ENCODE data around the gene NEU2.
"Not testable (repeated sequence)": the region's sequence is repeated elsewhere in the genome, so short reads cannot be mapped to it uniquely, and the experiment has no call there.

NEU2 gene

DNA sequence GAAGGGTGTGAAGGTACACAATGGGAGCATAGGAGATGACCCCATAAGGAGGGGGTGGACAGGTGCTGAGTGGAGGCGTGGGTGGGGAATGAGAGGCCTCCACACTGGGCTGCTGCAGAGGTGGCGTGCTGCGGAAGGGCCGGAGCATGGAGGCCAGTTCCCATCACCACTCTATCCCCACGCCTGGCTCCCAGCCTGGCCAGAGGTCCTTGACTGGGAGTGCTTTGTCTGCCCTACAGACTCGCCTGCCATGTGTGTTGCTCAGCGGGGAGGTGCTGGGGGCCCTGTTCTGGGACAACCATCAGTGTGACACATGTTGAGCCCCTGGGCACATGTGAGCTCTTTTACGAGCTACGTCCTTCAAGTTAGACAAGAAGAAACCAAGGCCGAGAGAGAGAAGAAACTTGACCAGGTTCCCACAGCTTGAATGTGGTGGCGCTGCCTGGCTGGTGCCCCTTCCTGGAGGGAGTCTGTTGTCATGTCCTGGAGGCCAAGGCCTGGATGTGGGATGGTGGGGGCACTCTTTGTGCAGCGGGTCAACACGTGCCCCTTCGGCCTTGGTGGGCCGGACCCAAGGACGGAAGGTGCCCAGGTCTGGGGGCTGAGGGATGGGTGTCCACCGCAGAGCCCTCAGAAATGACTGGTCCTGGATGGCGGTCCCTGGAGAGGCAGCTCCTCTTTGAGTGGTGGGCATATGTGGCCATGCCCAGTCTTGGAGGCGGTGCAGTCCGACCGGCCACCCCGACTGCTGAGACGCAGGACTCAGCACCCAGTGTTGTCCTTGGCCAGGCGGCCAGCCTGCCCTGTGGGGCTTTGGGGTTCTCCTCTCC, 26.5 kb downstream of the NEU2 start:
- no peak for DNase-seq

GRCh38 chr2:233059547-233059796, 27.0 kb downstream of the NEU2 start:
- no peak for DNase-seq

DNA sequence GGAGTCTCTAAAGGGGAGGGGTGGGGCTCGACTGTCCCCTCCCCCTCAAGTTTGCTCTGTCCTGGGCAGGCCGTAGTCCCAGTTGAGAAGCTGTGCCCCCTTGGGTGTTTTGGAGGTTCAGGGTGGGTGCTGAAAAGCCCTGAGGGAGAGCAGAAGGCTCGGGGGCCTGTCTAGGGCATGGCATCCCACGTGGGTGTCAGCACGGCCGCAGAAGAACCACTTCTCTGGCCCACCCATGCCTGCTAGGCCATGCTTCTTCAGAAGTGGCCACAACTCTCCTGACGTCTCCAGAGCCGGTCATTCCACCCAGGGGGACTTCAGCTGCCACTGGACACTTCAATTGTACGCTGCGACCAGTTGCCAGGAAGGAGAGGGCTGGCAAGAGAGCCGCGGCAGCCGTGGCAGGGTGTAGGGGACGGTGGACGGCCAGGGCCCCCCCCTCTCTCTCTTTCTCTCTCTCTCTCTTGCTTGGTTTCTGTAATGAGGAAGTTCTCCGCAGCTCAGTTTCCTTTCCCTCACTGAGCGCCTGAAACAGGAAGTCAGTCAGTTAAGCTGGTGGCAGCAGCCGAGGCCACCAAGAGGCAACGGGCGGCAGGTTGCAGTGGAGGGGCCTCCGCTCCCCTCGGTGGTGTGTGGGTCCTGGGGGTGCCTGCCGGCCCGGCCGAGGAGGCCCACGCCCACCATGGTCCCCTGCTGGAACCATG, 27.5 kb downstream of the NEU2 start, which contains the start of gene INPP5D:
TSS of gene INPP5D (plus strand) at position 546 of the 704 bp plus-strand sequence. CDS start at position 683, 137 bp downstream.
- no peak for DNase-seq

- no peak for DNase-seq
Observed at GRCh38 chr2:233060501-233060979, 28.1 kb downstream of the NEU2 start.

GRCh38 chr2:233060980-233061590, 28.6 kb downstream of the NEU2 start:
- DNase-seq = no peak

GRCh38 chr2:233061591-233062450, 29.3 kb downstream of the NEU2 start:
- no peak for DNase-seq

GRCh38 chr2:233062451-233062850, 30.0 kb downstream of the NEU2 start:
- no peak for DNase-seq

- DNase-seq = no peak
Observed at GRCh38 chr2:233062946-233063268, 30.4 kb downstream of the NEU2 start.

- no peak for DNase-seq
Observed at GRCh38 chr2:233063269-233063975, 30.9 kb downstream of the NEU2 start.

- no peak for DNase-seq
Observed at GRCh38 chr2:233063976-233064411, 31.5 kb downstream of the NEU2 start.

DNA sequence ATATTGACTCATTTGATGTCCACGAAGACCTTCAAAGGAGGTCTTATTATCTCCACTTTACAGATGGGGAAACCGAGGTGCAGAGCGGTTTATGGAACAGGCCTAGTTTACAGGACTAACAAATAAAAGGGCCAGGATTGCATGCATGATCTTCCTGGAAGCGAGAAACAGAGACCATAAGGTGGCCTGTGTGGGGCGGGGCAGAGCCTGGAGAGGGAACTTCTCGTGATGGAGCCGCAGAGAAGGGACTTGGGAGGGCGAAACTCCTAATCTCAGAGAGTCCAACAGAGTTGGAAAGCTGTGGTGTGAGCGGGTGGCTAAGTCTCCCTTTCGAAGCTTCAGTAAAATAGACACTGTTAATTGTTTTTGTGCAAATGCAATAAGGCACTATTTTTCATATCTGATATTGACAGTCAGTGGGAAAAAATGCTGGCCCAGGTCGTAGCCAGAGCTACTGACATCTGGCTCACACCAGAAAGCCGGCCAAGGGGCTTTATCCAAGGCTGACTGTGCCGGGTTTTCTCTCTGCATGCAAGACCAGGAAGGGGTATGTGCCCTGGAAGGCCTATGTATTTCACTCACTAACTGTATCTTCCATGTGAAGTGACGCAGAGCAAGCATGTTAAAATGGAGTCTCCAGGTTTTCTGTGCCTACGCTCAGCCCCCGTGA, 32.2 kb downstream of the NEU2 start:
- DNase-seq = no peak

DNA sequence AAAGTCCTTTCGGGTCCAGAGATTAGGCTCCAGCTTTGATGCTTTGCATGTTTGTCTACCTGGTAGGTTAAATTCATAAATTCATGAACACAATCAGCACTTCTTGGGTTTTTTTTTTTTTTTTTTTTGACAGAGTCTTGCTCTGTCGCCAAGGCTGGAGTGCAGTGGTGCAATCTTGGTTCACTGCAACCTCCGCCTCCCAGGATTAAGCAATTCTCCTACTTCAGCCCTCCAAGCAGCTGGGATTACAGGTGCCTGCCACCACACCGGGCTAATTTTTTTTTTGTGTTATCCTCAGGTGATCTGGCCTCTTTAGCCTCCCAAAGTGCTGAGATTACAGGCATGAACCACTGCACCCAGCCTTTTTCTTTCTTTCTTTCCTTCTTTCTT, 32.7 kb downstream of the NEU2 start:
- not testable (repeated sequence) for DNase-seq

- DNase-seq = no peak
Observed at GRCh38 chr2:233065954-233066470, 33.5 kb downstream of the NEU2 start.

- no peak for DNase-seq
Observed at GRCh38 chr2:233068762-233069418, 36.4 kb downstream of the NEU2 start.

GRCh38 chr2:233072838-233073237, 40.4 kb downstream of the NEU2 start:
- DNase-seq = no peak

GRCh38 chr2:233074106-233074505, 41.6 kb downstream of the NEU2 start:
- DNase-seq = no peak

DNA sequence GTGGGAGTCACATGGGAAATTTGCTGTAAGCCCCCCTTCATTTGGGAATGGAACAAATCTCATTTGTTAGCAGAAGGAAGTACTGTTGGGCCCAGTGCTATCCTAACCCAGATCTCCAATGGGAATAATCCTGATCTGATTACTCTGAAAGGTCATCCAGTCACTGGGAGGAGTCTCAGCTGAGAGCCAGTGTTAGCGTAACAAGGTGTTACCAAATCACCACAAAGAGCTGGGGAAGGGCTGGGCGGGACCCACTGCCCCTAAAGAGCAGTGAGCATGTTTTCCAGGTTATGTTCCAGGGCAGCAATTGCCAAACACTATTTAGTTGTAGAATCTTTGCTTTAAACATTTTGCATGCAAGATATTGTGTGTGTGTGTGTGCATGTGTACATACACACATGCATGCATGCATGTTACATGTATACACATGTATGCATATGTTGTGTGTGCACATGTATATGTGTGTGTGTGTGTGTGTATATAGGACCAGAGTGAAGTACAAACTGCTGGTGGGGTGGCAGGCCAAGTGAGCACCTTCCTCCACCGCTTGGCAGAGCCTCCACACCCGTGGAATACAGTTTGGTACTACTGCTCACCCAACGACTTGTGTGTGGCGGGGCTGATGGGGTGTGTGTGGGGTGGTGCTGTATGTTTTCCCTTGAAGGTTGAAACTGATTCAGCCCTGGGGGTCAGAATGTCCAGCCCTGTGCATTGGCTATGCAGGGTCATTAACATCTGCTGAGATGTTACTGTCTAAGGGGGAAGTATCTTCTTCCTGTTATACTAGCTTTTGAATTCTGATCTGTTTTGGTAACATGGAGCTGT, 42.9 kb downstream of the NEU2 start:
- DNase-seq = no peak

GRCh38 chr2:233075966-233076339, 43.5 kb downstream of the NEU2 start:
- DNase-seq = no peak

DNA sequence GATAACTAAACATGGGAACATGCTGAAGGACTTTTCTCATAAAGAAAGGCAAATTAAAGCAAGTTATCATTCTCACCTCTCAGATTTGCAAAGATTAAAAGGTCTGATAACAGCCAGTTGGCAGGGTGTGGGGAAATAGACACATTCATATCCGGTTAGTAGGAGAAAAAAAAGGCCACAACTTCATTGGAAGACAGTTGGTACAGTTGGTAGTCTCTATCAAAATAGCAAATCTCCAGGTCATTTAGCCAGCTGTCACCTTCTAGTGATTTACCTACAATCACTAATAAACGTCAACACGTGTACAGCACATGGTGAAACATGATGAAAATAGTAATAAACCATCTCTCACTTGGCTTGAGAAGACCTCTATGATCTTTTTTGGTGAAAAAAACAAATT, 44.3 kb downstream of the NEU2 start:
- DNase-seq = no peak

DNA sequence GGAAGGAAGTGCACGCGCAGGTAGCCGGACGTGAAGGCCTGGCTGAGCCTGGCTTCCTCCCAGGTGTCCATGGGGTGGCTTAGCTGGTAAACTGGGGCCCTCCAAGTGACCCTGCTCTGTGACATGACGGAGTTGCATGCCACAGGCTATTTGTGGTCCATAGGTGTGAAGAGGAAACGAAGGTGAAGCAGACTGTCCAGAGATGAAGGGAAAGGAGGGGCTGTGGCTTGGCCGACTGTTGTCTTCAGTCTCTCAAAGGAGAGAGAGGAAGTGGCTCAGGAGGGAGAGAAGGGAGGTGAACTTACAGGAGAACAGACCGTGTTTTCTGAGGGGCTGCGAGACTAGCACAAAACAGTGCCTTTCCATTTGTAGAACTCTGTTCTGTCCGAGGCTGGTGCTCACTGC, 47.0 kb downstream of the NEU2 start:
- DNase-seq = no peak

Data from EL (cell line).